GM11168 (cell line): ENCODE measurements around the gene NPC2.

Experiments used
- in situ Hi-C: fragments of 300-500 bp; cut with MboI; formaldehyde crosslinking; loops from one replicate; pipeline ENCODE4 v1.12.0; 2022; ENCODE audit warnings: low sequenced_read_pairs; ENCODE audit not compliant: unreplicated experiment

NPC2 gene

GRCh38 chr14:74521756-74522155 is 28.7 kb upstream of the NPC2 start:
- in situ Hi-C loops = no loop called here

- in situ Hi-C loops = no loop called here
Observed at GRCh38 chr14:74519316-74520074, 26.4 kb upstream of the NPC2 start.

GRCh38 chr14:74518221-74518620 is 25.1 kb upstream of the NPC2 start:
- in situ Hi-C loops = no loop called here

- in situ Hi-C loops = no loop called here
Observed at GRCh38 chr14:74517731-74518130, 24.6 kb upstream of the NPC2 start.

GRCh38 chr14:74516451-74517160 is 23.5 kb upstream of the NPC2 start:
- in situ Hi-C loops = no loop called here

GRCh38 chr14:74515891-74516412 is 22.8 kb upstream of the NPC2 start:
- in situ Hi-C loops = no loop called here

- in situ Hi-C loops = no loop called here
Observed at GRCh38 chr14:74514471-74514941, 21.4 kb upstream of the NPC2 start.

GRCh38 chr14:74511966-74512830 is 19.1 kb upstream of the NPC2 start:
- in situ Hi-C loops = no loop called here

- in situ Hi-C loops = no loop called here
Observed at GRCh38 chr14:74510959-74511409, 17.9 kb upstream of the NPC2 start.

- in situ Hi-C loops = no loop called here
Observed at GRCh38 chr14:74510223-74510931, 17.3 kb upstream of the NPC2 start.

GRCh38 chr14:74509587-74510222 is 16.6 kb upstream of the NPC2 start:
- in situ Hi-C loops = no loop called here

GRCh38 chr14:74508844-74509428 is 15.8 kb upstream of the NPC2 start:
- in situ Hi-C loops = no loop called here

- in situ Hi-C loops = no loop called here
Observed at GRCh38 chr14:74508292-74508731, 15.2 kb upstream of the NPC2 start.

GRCh38 chr14:74507840-74508239 is 14.7 kb upstream of the NPC2 start:
- in situ Hi-C loops = no loop called here

GRCh38 chr14:74507085-74507484 is 14.0 kb upstream of the NPC2 start:
- in situ Hi-C loops = no loop called here

GRCh38 chr14:74506411-74506851 is 13.3 kb upstream of the NPC2 start:
- in situ Hi-C loops = no loop called here

- in situ Hi-C loops = no loop called here
Observed at GRCh38 chr14:74505831-74506230, 12.7 kb upstream of the NPC2 start.

GRCh38 chr14:74504874-74505720 is 12.0 kb upstream of the NPC2 start:
- in situ Hi-C loops = no loop called here
